NCI-H345 treated with DMSO at 0.1 percent for 48 hours (cell line): Measurements from ENCODE around the gene ZSCAN5A.
A peak's percentile ranks its signal among the peaks of the same experiment; 100 is the strongest.
"Not testable (repeated sequence)": the region's sequence is repeated elsewhere in the genome, so short reads cannot be mapped to it uniquely, and the experiment has no call there.

ENCODE experiments used
- DNase-seq: peaks from one replicate; lab custom pipeline; 2025; ENCODE audit not compliant: unreplicated experiment; lab: John Stamatoyannopoulos, UW

The ZSCAN5A gene

GRCh38 chr19:56314381-56315076, at the start of gene ZSCAN5A:
Gene ZSCAN5A (minus strand): TSS chr19:56314839. CDS start chr19:56225046, 89,793 bp downstream.
- peak; percentile 82 for DNase-seq

- no peak for DNase-seq
These were observed 46.2 kb upstream of the ZSCAN5A start for GRCh38 chr19:56360841-56361240.

- no peak for DNase-seq
These were observed 42.3 kb upstream of the ZSCAN5A start for GRCh38 chr19:56356944-56357343.

GRCh38 chr19:56355517-56355916, 40.9 kb upstream of the ZSCAN5A start:
- DNase-seq = no peak

- DNase-seq = no peak
These were observed 36.6 kb upstream of the ZSCAN5A start for GRCh38 chr19:56351208-56351607.

- DNase-seq = no peak
These were observed 35.9 kb upstream of the ZSCAN5A start for GRCh38 chr19:56350416-56351045.

GRCh38 chr19:56348289-56348877, 33.7 kb upstream of the ZSCAN5A start:
- no peak for DNase-seq

GRCh38 chr19:56347163-56347778, 32.6 kb upstream of the ZSCAN5A start:
- no peak for DNase-seq

GRCh38 chr19:56341948-56342347, 27.3 kb upstream of the ZSCAN5A start:
- no peak for DNase-seq

GRCh38 chr19:56339031-56339430, 24.4 kb upstream of the ZSCAN5A start:
- not testable (repeated sequence) for DNase-seq

GRCh38 chr19:56337077-56337476, 22.4 kb upstream of the ZSCAN5A start:
- not testable (repeated sequence) for DNase-seq

GRCh38 chr19:56335371-56335770, 20.7 kb upstream of the ZSCAN5A start:
- DNase-seq = not testable (repeated sequence)

GRCh38 chr19:56333506-56333905, 18.9 kb upstream of the ZSCAN5A start:
- peak; percentile 7 for DNase-seq

GRCh38 chr19:56332695-56333094, 18.1 kb upstream of the ZSCAN5A start:
- no peak for DNase-seq

- DNase-seq = no peak
These were observed 9.8 kb upstream of the ZSCAN5A start for GRCh38 chr19:56324436-56324835.

- DNase-seq = no peak
These were observed 7.4 kb upstream of the ZSCAN5A start for GRCh38 chr19:56321989-56322440.

- no peak for DNase-seq
These were observed 6.8 kb upstream of the ZSCAN5A start for GRCh38 chr19:56321254-56321988.

GRCh38 chr19:56319991-56320390, 5.4 kb upstream of the ZSCAN5A start:
- no peak for DNase-seq

GRCh38 chr19:56317749-56318148, 3.1 kb upstream of the ZSCAN5A start:
- DNase-seq = no peak

GRCh38 chr19:56316728-56317127, 2.1 kb upstream of the ZSCAN5A start:
- DNase-seq = no peak
